Measurements from ENCODE around the gene ADCY7.
"Not testable (repeated sequence)": the region's sequence is repeated elsewhere in the genome, so short reads cannot be mapped to it uniquely, and the experiment has no call there.

ADCY7 gene

GRCh38 chr16:50338371-50339231 lies 72.2 kb downstream of the ADCY7 start:
- no peak for DNase-seq (ENCODE audit: extremely low read depth, low read depth)

GRCh38 chr16:50340578-50340977 lies 74.2 kb downstream of the ADCY7 start:
- DNase-seq (ENCODE audit: extremely low read depth, low read depth), result peak; percentile 87
- TF ChIP-seq CTCF (IDR thresholded peaks at IDR 0.05; ENCODE audit: low read depth, low read length), result no peak

More at GRCh38 chr16:50338371-50339231, 72.2 kb downstream of the ADCY7 start:
- TF ChIP-seq CTCF (IDR thresholded peaks at IDR 0.05; ENCODE audit: low read depth, low read length), result no peak

- DNase-seq (ENCODE audit: extremely low read depth, low read depth), result not testable (repeated sequence)
Observed at GRCh38 chr16:50343566-50343965, 77.2 kb downstream of the ADCY7 start.

GRCh38 chr16:50345210-50345609 lies 78.9 kb downstream of the ADCY7 start:
- not testable (repeated sequence) for DNase-seq (ENCODE audit: extremely low read depth, low read depth)

GRCh38 chr16:50351116-50351515 lies 84.8 kb downstream of the ADCY7 start:
- DNase-seq (ENCODE audit: extremely low read depth, low read depth), result no peak
- no peak for TF ChIP-seq CTCF (IDR thresholded peaks at IDR 0.05; ENCODE audit: low read depth, low read length)

GRCh38 chr16:50351952-50352351 lies 85.6 kb downstream of the ADCY7 start:
- no peak for TF ChIP-seq CTCF (IDR thresholded peaks at IDR 0.05; ENCODE audit: low read depth, low read length)
- no peak for DNase-seq (ENCODE audit: extremely low read depth, low read depth)

- TF ChIP-seq CTCF (IDR thresholded peaks at IDR 0.05; ENCODE audit: low read depth, low read length), result no peak
- no peak for DNase-seq (ENCODE audit: extremely low read depth, low read depth)
Observed at GRCh38 chr16:50354082-50354481, 87.7 kb downstream of the ADCY7 start.

GRCh38 chr16:50354629-50355456 lies 88.5 kb downstream of the ADCY7 start:
- peak; percentile 61 for TF ChIP-seq CTCF (IDR thresholded peaks at IDR 0.05; ENCODE audit: low read depth, low read length)
- DNase-seq (ENCODE audit: extremely low read depth, low read depth), result no peak

All from AG09319 (cell line).